SK-N-MC (cell line): Measurements from ENCODE around the gene SLC30A4.

Experiments used
- FOXP2 ChIP-seq: optimal IDR thresholded peaks from 2 replicates; pipeline ENCODE3; 2011; ENCODE audit warnings: mild to moderate bottlenecking, moderate library complexity; ENCODE audit not compliant: insufficient read depth; ENCODE audit errors: extremely low read length, control extremely low read depth
- POLR2AphosphoS5 ChIP-seq: IDR thresholded peaks from 2 replicates; pipeline ENCODE4 v1.6.1; 2012; ENCODE audit warnings: mild to moderate bottlenecking, low read depth, low read length, borderline replicate concordance

GRCh38 chr15:45434078-45434567, 88.4 kb downstream of the SLC30A4 start:
- TF ChIP-seq FOXP2: no peak
- TF ChIP-seq POLR2AphosphoS5: no peak
